Eye (tissue), 1 donor: ENCODE data around the gene TMCO6.

ENCODE experiments used
- DNase-seq: peaks from one replicate; pipeline ENCODE4 v3.0.0-alpha.2; 2015

Gene TMCO6

GRCh38 chr5:140674211-140674610, 35.0 kb downstream of the TMCO6 start:
- DNase-seq: no peak

- no peak for DNase-seq
Observed at GRCh38 chr5:140674629-140675028, 35.4 kb downstream of the TMCO6 start.

GRCh38 chr5:140677947-140678346, 38.7 kb downstream of the TMCO6 start:
- no peak for DNase-seq

- DNase-seq: no peak
Observed at GRCh38 chr5:140678993-140679392, 39.7 kb downstream of the TMCO6 start.

GRCh38 chr5:140690376-140690932, 51.2 kb downstream of the TMCO6 start:
- DNase-seq: no peak

- peak; percentile 95 for DNase-seq
Observed at GRCh38 chr5:140690941-140691924, 52.0 kb downstream of the TMCO6 start, which contains the start of the genes HARS1 and HARS2. Gene HARS1 (minus strand): TSS chr5:140691370. CDS start chr5:140691304, 66 bp downstream. Gene HARS2 (plus strand): TSS chr5:140691455. CDS start chr5:140691649, 194 bp downstream.

GRCh38 chr5:140694276-140694675, 55.0 kb downstream of the TMCO6 start:
- no peak for DNase-seq
